AG04450 (cell line): ENCODE measurements around the gene ALDH1L1. TPM values are rescaled to one million over a fixed set of nuclear protein-coding genes. Genes with fewer than 3 reads are reported as not detected.

ENCODE experiments used
- CTCF ChIA-PET: fragments of 300-600, 350-600 bp; formaldehyde crosslinking; extraction: SDS; loops from one replicate; lab custom pipeline; 2022; ENCODE audit warnings: antibody characterized with exemption, inconsistent platforms; lab: Charles Lee
- POLR2A ChIA-PET: fragments of 350-600 bp; formaldehyde crosslinking; extraction: SDS; loops from one replicate; lab custom pipeline; 2021; ENCODE audit warnings: antibody characterized with exemption, inconsistent platforms; lab: Yijun Ruan, JAX
- DNase-seq: peaks from one replicate; pipeline ENCODE4 v3.0.0-alpha.2; 2011; ENCODE audit warnings: low read depth, low spot score
- H3K27ac ChIP-seq: one replicate; pipeline ENCODE4 v1.5.1; 2012; ENCODE audit warnings: low read depth, low read length, control low read depth
- H3K27me3 ChIP-seq: one replicate; pipeline ENCODE4 v1.6.0; 2012; ENCODE audit warnings: low read length; ENCODE audit not compliant: control insufficient read depth, insufficient read depth
- H3K4me3 ChIP-seq: 2 replicates; pipeline ENCODE4 v1.5.1; 2011; ENCODE audit warnings: mild to moderate bottlenecking, low read depth, low read length, control low read depth
- H3K9me3 ChIP-seq: 2 replicates; pipeline ENCODE4 v1.5.1; 2012; ENCODE audit warnings: low read length; ENCODE audit not compliant: control insufficient read depth, insufficient read depth
- CTCF ChIP-seq: IDR thresholded peaks from 2 replicates; pipeline ENCODE4 v1.5.1; 2011; ENCODE audit warnings: low read depth, low read length, control low read depth, inconsistent platforms
- polyA plus RNA-seq: library from polyadenylated mRNA; depleted of rRNA; stranded (reverse); fragments of >200 nt; gene quantifications from 2 replicates; pipeline ENCODE4 v1.2.3, GENCODE V29; 2011

The ALDH1L1 gene
- polyA plus RNA-seq, 1 experiment, result not detected

GRCh38 chr3:126137490-126138130, 42.8 kb downstream of the ALDH1L1 start:
- ChIA-PET CTCF (interaction anchor here (1.2 to 1.6 kb wide), 3 partner anchors 15 to 251 kb away, joined by 3 to 10 read pairs (median 6); no protein-coding TSS in a partner anchor), POLR2A (no interaction called here)
- H3K27me3 ChIP-seq, result peaks cover 16% of the 10 kb centered on the region
- TF ChIP-seq CTCF, result no peak
- no peak for DNase-seq
- no peak overlapping the region for H3K27ac ChIP-seq
- no peak overlapping the region for H3K4me3 ChIP-seq
- no peaks in the 10 kb centered on the region for H3K9me3 ChIP-seq

- no peak for TF ChIP-seq CTCF
- Histone ChIP-seq H3K27me3 (peaks cover 19% of the 10 kb centered on the region), H3K27ac (no peak overlapping the region), H3K4me3 (no peak overlapping the region), H3K9me3 (no peaks in the 10 kb centered on the region)
- ChIA-PET CTCF (interaction anchor here (1.2 kb wide), 1 partner anchor 252 kb away, joined by 6 read pairs; no protein-coding TSS in a partner anchor), POLR2A (no interaction called here)
- no peak for DNase-seq
Measured at GRCh38 chr3:126136428-126137220, 43.8 kb downstream of the ALDH1L1 start.

- no peak for TF ChIP-seq CTCF
- no peak overlapping the region for H3K4me3 ChIP-seq
- CTCF ChIA-PET, result interaction anchor here (0.6 to 3.8 kb wide), 10 partner anchors 10 to 488 kb away, joined by 3 to 44 read pairs (median 6); no protein-coding TSS in a partner anchor
- POLR2A ChIA-PET, result no interaction called here
- H3K27ac ChIP-seq, result no peak overlapping the region
- no peaks in the 10 kb centered on the region for H3K9me3 ChIP-seq
- DNase-seq, result no peak
- peaks cover 19% of the 10 kb centered on the region for H3K27me3 ChIP-seq
Measured at GRCh38 chr3:126135406-126136076, 44.8 kb downstream of the ALDH1L1 start.

GRCh38 chr3:126135071-126135405, 45.3 kb downstream of the ALDH1L1 start:
- Histone ChIP-seq H3K4me3 (no peak overlapping the region), H3K27me3 (peaks cover 21% of the 10 kb centered on the region), H3K9me3 (no peaks in the 10 kb centered on the region), H3K27ac (no peak overlapping the region)
- POLR2A ChIA-PET, result no interaction called here
- no peak for TF ChIP-seq CTCF
- DNase-seq, result no peak
- CTCF ChIA-PET, result interaction anchor here (0.6 to 3.8 kb wide), 15 partner anchors 10 to 489 kb away, joined by 3 to 44 read pairs (median 4); no protein-coding TSS in a partner anchor
